ENCODE results near the gene CNDP2.
"Not testable (repeated sequence)": the region's sequence is repeated elsewhere in the genome, so short reads cannot be mapped to it uniquely, and the experiment has no call there.

CNDP2 gene

DNA sequence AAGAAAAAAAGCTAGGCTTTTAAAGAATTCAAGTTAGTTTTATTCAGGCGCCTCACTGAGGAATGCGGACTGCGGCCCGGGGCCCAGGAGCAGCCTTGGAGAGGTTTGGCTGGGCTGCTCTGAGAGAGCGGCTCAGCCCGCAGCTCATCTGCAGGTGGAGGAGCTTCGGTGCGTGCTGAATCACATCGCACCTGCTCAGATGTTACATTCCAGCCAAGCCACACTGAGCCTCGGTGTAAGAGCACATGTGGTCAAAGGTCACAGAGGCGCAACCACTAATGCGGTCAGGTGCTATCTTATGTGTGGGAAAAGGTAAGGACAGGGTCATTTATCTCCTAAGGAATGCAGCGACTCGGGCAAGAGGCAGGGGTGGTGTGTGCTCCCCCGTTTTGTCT lies 21.1 kb downstream of the CNDP2 start:
- DNase-seq (ENCODE audit: low read depth in 3 of 3): no peak

DNA sequence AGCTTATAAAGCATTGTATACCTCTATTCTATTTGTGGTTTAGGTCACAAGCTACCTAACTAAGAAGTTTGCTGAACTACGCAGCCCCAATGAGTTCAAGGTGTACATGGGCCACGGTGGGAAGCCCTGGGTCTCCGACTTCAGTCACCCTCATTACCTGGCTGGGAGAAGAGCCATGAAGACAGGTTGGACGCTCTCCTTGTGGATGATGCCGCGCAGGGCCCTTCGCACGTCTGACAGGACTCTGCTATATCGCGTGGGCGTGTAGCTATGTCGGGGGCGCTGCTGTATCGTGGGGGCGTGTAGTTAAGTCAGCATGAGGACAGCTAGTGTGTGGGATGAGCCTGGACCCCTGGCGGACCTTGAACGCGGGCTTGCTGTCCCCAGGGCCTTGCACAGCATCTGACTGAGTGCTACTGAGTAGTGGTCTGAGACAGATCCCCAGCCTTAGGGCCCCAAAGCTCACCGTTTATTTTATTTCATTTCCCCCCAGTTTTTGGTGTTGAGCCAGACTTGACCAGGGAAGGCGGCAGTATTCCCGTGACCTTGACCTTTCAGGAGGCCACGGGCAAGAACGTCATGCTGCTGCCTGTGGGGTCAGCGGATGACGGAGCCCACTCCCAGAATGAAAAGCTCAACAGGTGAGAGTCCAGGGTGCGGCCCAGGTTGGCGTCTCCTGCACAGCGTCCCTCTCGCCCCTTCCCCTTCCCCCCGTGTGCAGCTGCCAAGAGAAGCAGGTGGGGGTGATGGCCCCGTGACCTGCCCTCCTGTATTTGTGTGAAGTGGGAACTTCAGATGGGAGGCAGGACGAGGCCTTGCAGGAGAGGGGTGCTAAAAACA lies 22.5 kb downstream of the CNDP2 start:
- no peak for DNase-seq (ENCODE audit: low read depth in 3 of 3)

- DNase-seq (ENCODE audit: low read depth in 3 of 3): no peak
Measured at GRCh38 chr18:74519320-74520095, 23.3 kb downstream of the CNDP2 start.

GRCh38 chr18:74520096-74520833 lies 24.1 kb downstream of the CNDP2 start:
- DNase-seq (ENCODE audit: low read depth in 3 of 3): no peak

GRCh38 chr18:74521068-74521725 lies 25.0 kb downstream of the CNDP2 start:
- no peak for DNase-seq (ENCODE audit: low read depth in 3 of 3)

DNA sequence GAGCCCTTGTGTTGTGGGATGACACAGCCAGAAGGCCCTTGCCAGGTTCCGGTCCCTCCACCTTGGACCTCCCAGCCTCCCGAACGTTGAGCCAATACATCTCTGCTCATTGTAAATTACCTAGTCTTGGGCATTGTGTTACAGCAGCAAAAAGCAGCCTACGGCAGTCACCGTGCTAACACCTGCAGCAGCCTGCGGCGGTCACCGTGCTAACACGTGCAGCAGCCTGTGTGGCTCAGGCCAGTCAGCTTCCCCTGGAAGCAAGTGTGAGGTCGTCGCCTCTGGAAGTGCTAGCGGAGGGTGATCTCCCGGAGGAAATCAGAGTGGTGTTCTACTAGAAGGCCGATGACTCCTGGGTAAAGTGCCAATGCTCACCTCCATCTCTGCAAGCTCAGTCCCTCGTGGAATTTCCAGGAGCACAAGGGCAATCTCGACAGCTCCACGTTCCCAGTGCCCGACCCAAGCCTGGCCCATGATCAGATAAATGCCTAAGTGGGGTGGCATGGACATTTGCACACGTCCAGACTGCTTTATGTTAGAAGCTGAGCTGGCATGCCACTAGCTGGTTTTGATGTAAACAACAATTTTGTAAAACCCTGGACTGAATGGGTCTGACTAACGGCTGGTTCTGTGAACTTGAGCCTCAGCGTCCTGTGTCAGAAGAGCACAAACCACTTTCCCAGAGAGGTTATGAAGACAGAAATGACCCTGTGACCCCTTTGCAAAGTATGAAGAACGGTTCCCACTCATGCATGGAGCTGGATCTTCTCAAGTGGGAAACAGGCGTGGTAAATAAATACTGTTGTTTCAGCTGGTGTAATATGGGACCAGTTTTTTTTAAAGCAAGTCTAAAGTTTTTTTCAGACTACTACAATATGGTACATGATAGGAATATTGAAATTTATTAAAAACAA lies 26.7 kb downstream of the CNDP2 start:
- DNase-seq (ENCODE audit: low read depth in 3 of 3): no peak

GRCh38 chr18:74524097-74524496 lies 27.9 kb downstream of the CNDP2 start:
- DNase-seq (ENCODE audit: low read depth in 3 of 3): no peak

DNA sequence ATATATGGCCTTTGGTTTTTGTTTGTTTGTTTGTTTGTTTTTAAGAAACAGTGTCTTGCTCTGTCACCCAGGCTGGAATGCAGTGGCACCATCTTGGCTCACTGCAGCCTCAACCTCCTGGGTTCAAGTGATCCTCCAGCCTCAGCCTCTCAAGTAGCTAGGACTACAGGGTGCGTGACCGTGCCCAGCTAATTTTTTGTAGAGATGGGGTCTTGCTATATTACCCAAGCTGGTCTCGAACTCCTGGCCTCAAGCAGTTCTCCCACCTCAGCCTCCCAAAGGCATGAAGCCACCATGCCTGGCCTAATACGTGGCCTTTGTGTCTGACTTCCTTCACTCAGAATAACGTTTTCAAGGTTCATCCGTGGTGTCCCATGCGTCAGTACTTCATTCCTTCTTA lies 28.8 kb downstream of the CNDP2 start:
- DNase-seq (ENCODE audit: low read depth in 3 of 3): not testable (repeated sequence)

DNA sequence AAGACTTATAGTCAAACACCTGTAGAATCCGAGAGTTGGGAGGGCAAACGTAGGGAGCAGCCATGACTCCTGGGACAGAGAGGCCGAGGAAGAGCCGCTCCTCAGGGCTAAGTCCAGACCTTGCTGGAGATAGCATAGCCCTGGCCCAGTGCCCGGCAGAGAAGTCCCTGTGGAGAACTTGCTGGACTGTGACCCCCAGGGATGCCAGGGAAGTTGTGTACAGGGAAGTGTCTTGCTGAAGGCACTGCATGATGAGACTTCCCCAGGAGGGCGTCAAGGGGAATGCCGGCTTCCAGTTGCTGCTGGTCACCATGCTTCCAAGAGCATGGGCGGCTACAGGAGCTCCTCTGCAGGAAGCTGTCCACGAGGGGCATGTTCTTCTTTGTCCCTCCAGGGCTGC lies 29.6 kb downstream of the CNDP2 start:
- no peak for DNase-seq (ENCODE audit: low read depth in 3 of 3)

DNA sequence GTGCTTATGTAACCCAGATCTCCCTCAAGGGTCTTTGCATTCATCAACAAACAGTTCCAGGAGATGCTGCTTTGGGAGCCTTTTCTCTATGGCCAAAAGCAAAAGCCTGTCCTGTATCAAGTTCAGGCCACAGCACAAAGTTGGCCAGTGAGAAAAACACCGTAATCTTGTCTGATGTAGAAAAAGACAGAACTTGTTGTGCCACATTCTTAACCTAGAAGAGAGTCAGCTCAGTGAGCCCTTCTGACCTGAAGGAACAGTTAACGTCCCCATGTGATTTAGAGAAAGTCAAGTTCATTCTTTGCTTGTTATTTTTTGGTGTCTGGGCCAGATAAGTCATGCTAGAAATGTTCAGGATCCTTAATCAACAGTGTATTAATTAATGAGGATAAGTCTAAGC lies 30.3 kb downstream of the CNDP2 start:
- DNase-seq (ENCODE audit: low read depth in 3 of 3): no peak

DNA sequence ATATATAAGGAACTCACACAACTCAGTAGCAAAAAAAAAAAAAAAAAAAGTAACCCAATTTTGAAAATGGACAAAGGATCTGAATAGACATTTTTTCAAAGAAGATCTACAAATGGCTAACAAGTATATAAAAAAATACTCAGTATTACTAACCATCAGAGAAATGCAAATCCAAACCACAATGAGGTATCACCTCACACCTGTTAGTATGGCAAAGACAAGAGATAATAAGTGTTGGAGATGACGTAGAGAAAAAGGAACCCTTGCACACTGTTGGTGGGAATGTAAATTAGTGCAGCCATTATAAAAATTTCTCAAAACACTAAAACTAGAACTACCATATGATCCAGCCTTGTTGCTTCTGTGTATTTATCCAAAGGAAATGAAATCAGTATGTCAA lies 32.3 kb downstream of the CNDP2 start:
- DNase-seq (ENCODE audit: low read depth in 3 of 3): no peak

DNA sequence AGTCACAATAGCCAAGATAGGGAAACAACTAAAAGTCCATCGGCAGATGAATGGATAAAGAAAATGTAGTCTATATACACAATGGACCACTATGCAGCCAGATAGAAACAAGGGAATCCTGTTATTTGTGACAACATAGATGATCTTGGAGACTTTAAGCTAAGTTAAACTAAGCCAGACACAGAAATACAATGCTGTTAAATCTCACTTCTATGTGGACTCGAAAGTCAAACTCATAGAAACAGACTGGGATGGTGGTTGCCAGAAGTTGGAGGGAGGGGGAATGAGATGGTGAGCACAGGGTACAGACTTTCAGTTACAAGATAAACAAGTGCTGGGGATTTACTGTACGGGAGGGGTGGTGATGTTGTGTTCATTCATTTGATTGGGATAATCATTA lies 32.8 kb downstream of the CNDP2 start:
- no peak for DNase-seq (ENCODE audit: low read depth in 3 of 3)

GRCh38 chr18:74529378-74529777 lies 33.2 kb downstream of the CNDP2 start:
- DNase-seq (ENCODE audit: low read depth in 3 of 3): no peak

DNA sequence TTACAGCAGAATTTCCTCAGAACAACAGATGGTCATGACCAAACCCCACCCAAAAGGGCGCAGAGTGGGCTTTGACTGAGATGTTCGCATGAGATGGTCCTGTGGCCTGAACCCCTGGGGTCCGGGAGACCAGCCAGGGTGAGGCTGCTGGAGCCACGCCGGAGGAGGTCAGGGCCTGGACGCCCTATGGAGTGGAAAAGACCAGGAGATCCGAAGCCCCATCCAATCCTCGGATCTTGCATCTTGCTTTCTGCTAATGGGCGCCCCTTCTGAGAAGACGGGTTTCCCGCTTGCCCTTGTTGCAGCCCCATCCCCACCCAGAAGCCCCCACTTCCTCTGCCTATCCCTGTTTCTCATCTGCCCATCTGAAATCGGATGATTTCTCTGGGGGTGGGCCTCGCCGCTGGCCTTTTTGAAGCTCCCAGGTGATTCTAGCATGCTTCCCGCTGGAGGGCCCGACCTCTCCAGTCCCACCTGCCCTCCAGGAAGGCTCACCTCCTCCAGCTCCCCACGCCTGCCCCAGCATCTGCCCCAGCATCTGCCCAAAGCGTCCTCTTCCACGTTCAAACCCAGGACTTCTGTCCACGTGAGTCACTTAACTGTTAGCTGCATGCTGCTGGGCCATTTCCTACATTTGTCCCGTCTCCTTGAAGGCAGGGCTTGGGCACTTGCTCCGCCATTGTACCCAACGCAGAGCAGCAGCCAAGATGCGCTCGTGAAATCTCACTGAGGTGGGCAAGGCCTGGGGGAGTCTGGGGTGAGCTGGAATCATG lies 33.8 kb downstream of the CNDP2 start:
- DNase-seq (ENCODE audit: low read depth in 3 of 3): no peak

- no peak for DNase-seq (ENCODE audit: low read depth in 3 of 3)
Measured at GRCh38 chr18:74530584-74530862, 34.4 kb downstream of the CNDP2 start.

GRCh38 chr18:74531043-74531442 lies 34.9 kb downstream of the CNDP2 start:
- no peak for DNase-seq (ENCODE audit: low read depth in 3 of 3)

DNA sequence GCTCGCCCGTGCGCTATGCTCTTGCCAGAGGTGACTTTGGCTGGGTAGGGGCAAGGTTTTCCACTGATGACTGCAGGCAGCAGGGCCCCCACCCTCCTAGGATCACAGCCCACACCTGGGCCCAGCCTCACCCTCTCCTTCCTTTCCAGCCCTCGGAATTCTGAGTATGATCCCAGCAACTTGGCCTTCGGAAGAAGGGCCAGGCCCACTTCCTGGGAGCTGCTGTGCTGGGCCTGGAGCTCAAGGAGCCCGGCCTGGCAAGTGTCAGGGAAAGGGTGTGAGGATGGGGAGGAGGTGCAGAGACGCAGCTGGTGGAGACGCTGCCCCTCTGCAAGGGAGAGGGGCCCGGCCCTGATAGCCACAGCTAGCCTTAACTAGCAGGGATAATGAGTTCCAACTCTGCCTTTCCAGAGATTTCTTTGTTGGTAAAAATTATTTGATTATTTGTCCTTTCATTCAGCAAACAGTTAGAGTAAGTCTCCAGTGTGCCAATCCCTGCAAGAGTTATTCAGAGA lies 36.4 kb downstream of the CNDP2 start:
- no peak for DNase-seq (ENCODE audit: low read depth in 3 of 3)

GRCh38 chr18:74533666-74534065 lies 37.5 kb downstream of the CNDP2 start:
- DNase-seq (ENCODE audit: low read depth in 3 of 3): no peak

DNA sequence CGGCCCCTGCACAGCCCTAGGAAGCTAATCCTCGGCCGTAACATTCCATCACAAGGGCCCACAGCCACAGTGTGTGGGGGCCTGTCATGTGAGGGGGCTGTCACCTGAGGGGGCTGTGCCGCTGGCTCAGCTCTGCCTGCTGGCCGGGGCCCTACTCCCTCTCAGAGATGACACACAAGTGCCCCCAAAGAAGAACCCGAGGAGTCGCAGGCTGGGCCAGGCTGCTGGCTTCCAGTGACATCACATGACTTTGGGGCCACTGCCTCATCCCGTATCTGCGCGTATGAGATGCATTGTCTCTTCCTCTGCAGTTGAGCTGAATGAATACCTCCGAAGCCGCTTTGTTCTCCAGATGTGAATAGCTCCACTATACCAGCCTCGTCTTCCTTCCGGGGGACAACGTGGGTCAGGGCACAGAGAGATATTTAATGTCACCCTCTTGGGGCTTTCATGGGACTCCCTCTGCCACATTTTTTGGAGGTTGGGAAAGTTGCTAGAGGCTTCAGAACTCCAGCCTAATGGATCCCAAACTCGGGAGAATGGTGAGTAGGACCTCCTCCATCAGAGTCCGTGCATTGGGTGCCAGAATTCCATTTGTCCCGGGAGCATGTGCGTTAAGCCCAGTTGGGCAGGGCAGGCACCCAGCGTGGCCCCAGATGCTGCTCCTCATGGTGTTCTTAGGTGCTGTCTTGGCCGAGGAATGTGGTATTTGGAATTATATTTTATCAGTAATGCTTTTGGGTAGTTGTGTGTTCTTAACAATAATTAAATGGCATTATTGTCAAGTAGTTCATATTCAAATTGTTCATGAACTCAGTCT lies 38.2 kb downstream of the CNDP2 start, which contains the start of gene CNDP1:
Gene CNDP1, plus strand, starts transcription at position 351 of the 820 bp plus-strand sequence. Its CDS starts 168 bp downstream, at position 519.
- no peak for DNase-seq (ENCODE audit: low read depth in 3 of 3)
